ENCODE measurements around the gene EIF3A. TPM values are rescaled to one million over a fixed set of nuclear protein-coding genes. Genes with fewer than 3 reads are reported as not detected.
A peak's percentile ranks its signal among the peaks of the same experiment; 100 is the strongest.

The EIF3A gene
- total RNA-seq, 1 experiment from 2014 or later = 89.3 TPM

GRCh38 chr10:119022846-119023552, 57.6 kb downstream of the EIF3A start:
- no peaks in the 10 kb centered on the region for H3K36me3 ChIP-seq (replicated peaks; ENCODE audit: control insufficient read depth, insufficient read depth, low read length)
- no peaks in the 10 kb centered on the region for H3K27me3 ChIP-seq (ENCODE audit: control insufficient read depth, insufficient read depth, low read length)
- DNase-seq = peak; percentile 79
- no peak overlapping the region for H3K4me3 ChIP-seq (ENCODE audit: insufficient read depth, low read depth, low read length)

- no peak for DNase-seq
- H3K4me3 ChIP-seq (ENCODE audit: insufficient read depth, low read depth, low read length) = no peak overlapping the region
- H3K27me3 ChIP-seq (ENCODE audit: control insufficient read depth, insufficient read depth, low read length) = no peaks in the 10 kb centered on the region
- H3K36me3 ChIP-seq (replicated peaks; ENCODE audit: control insufficient read depth, insufficient read depth, low read length) = no peaks in the 10 kb centered on the region
These were observed 60.0 kb downstream of the EIF3A start for GRCh38 chr10:119020627-119020946.

- no peak overlapping the region for H3K4me3 ChIP-seq (ENCODE audit: insufficient read depth, low read depth, low read length)
- no peaks in the 10 kb centered on the region for H3K36me3 ChIP-seq (replicated peaks; ENCODE audit: control insufficient read depth, insufficient read depth, low read length)
- DNase-seq = no peak
- H3K27me3 ChIP-seq (ENCODE audit: control insufficient read depth, insufficient read depth, low read length) = no peaks in the 10 kb centered on the region
These were observed 73.4 kb downstream of the EIF3A start for GRCh38 chr10:119007211-119007574.

GRCh38 chr10:119006451-119007210, 74.0 kb downstream of the EIF3A start:
- Histone ChIP-seq H3K4me3 (ENCODE audit: insufficient read depth, low read depth, low read length) (no peak overlapping the region), H3K36me3 (replicated peaks; ENCODE audit: control insufficient read depth, insufficient read depth, low read length) (no peaks in the 10 kb centered on the region), H3K27me3 (ENCODE audit: control insufficient read depth, insufficient read depth, low read length) (no peaks in the 10 kb centered on the region)
- DNase-seq = no peak

GRCh38 chr10:119005362-119006043, 75.1 kb downstream of the EIF3A start:
- H3K27me3 ChIP-seq (ENCODE audit: control insufficient read depth, insufficient read depth, low read length) = no peaks in the 10 kb centered on the region
- H3K4me3 ChIP-seq (ENCODE audit: insufficient read depth, low read depth, low read length) = no peak overlapping the region
- no peaks in the 10 kb centered on the region for H3K36me3 ChIP-seq (replicated peaks; ENCODE audit: control insufficient read depth, insufficient read depth, low read length)
- DNase-seq = no peak

- Histone ChIP-seq H3K4me3 (ENCODE audit: insufficient read depth, low read depth, low read length) (no peak overlapping the region), H3K27me3 (ENCODE audit: control insufficient read depth, insufficient read depth, low read length) (no peaks in the 10 kb centered on the region), H3K36me3 (replicated peaks; ENCODE audit: control insufficient read depth, insufficient read depth, low read length) (no peaks in the 10 kb centered on the region)
- DNase-seq = no peak
These were observed 76.9 kb downstream of the EIF3A start for GRCh38 chr10:119003572-119004289.

GRCh38 chr10:119001717-119002500, 78.7 kb downstream of the EIF3A start:
- Histone ChIP-seq H3K27me3 (ENCODE audit: control insufficient read depth, insufficient read depth, low read length) (no peaks in the 10 kb centered on the region), H3K4me3 (ENCODE audit: insufficient read depth, low read depth, low read length) (no peak overlapping the region), H3K36me3 (replicated peaks; ENCODE audit: control insufficient read depth, insufficient read depth, low read length) (no peaks in the 10 kb centered on the region)
- no peak for DNase-seq

GRCh38 chr10:118998183-118998582, 82.4 kb downstream of the EIF3A start:
- no peak for DNase-seq
- Histone ChIP-seq H3K36me3 (replicated peaks; ENCODE audit: control insufficient read depth, insufficient read depth, low read length) (no peaks in the 10 kb centered on the region), H3K27me3 (ENCODE audit: control insufficient read depth, insufficient read depth, low read length) (no peaks in the 10 kb centered on the region), H3K4me3 (ENCODE audit: insufficient read depth, low read depth, low read length) (no peak overlapping the region)

- Histone ChIP-seq H3K27me3 (ENCODE audit: control insufficient read depth, insufficient read depth, low read length) (no peaks in the 10 kb centered on the region), H3K36me3 (replicated peaks; ENCODE audit: control insufficient read depth, insufficient read depth, low read length) (no peaks in the 10 kb centered on the region), H3K4me3 (ENCODE audit: insufficient read depth, low read depth, low read length) (no peak overlapping the region)
- DNase-seq = no peak
These were observed 83.2 kb downstream of the EIF3A start for GRCh38 chr10:118997379-118997778.

- Histone ChIP-seq H3K4me3 (ENCODE audit: insufficient read depth, low read depth, low read length) (no peak overlapping the region), H3K36me3 (replicated peaks; ENCODE audit: control insufficient read depth, insufficient read depth, low read length) (no peaks in the 10 kb centered on the region), H3K27me3 (ENCODE audit: control insufficient read depth, insufficient read depth, low read length) (no peaks in the 10 kb centered on the region)
- DNase-seq = no peak
These were observed 84.9 kb downstream of the EIF3A start for GRCh38 chr10:118995739-118996138.

GRCh38 chr10:118994321-118994720, 86.3 kb downstream of the EIF3A start:
- Histone ChIP-seq H3K36me3 (replicated peaks; ENCODE audit: control insufficient read depth, insufficient read depth, low read length) (no peaks in the 10 kb centered on the region), H3K27me3 (ENCODE audit: control insufficient read depth, insufficient read depth, low read length) (no peaks in the 10 kb centered on the region), H3K4me3 (ENCODE audit: insufficient read depth, low read depth, low read length) (no peak overlapping the region)
- no peak for DNase-seq

GRCh38 chr10:118993214-118993613, 87.4 kb downstream of the EIF3A start:
- no peak overlapping the region for H3K4me3 ChIP-seq (ENCODE audit: insufficient read depth, low read depth, low read length)
- H3K27me3 ChIP-seq (ENCODE audit: control insufficient read depth, insufficient read depth, low read length) = no peaks in the 10 kb centered on the region
- H3K36me3 ChIP-seq (replicated peaks; ENCODE audit: control insufficient read depth, insufficient read depth, low read length) = no peaks in the 10 kb centered on the region
- DNase-seq = no peak

GRCh38 chr10:118992496-118992895, 88.1 kb downstream of the EIF3A start:
- Histone ChIP-seq H3K36me3 (replicated peaks; ENCODE audit: control insufficient read depth, insufficient read depth, low read length) (no peaks in the 10 kb centered on the region), H3K4me3 (ENCODE audit: insufficient read depth, low read depth, low read length) (no peak overlapping the region), H3K27me3 (ENCODE audit: control insufficient read depth, insufficient read depth, low read length) (no peaks in the 10 kb centered on the region)
- DNase-seq = no peak

- H3K27me3 ChIP-seq (ENCODE audit: control insufficient read depth, insufficient read depth, low read length) = no peaks in the 10 kb centered on the region
These were observed 90.3 kb downstream of the EIF3A start for GRCh38 chr10:118990326-118990725.

More at GRCh38 chr10:118990326-118990725, 90.3 kb downstream of the EIF3A start:
- DNase-seq = no peak
- Histone ChIP-seq H3K4me3 (ENCODE audit: insufficient read depth, low read depth, low read length) (no peak overlapping the region), H3K36me3 (replicated peaks; ENCODE audit: control insufficient read depth, insufficient read depth, low read length) (no peaks in the 10 kb centered on the region)
